Stimulated activated CD8-positive, alpha-beta memory T cell treated with anti-CD3 and anti-CD28 coated beads, Interleukin-15, amount 100 ng/mL, for 1 hour (primary cell): ENCODE measurements around the gene PSMG2.
A peak's percentile ranks its signal among the peaks of the same experiment; 100 is the strongest.
"Not testable (repeated sequence)": the region's sequence is repeated elsewhere in the genome, so short reads cannot be mapped to it uniquely, and the experiment has no call there.

Experiments used
- DNase-seq: peaks from one replicate; pipeline ENCODE4 v3.0.0-alpha.2; 2020; ENCODE audit warnings: low read depth

PSMG2 gene

DNA sequence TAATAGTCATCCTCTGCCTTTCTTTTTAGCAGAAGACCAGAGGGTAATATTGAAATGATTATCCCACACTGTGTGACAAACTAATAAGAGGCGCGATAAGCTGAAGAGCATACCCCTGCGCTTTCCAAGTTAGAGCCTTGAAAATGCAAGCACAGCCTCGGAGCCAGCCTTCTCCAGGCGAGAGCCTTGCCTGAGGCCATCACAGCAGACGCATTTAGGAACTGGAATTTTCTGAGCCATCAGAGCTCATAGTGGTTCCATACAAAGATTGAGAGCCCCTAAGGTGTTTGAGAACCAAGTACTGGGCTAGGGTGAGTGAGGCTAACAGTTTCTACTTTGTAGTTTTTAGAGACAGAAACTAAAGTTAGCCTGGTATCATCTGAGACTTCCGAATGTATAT is 19.9 kb downstream of the PSMG2 start:
- DNase-seq: no peak

- DNase-seq: no peak
Measured at GRCh38 chr18:12726331-12726730, 23.5 kb downstream of the PSMG2 start.

GRCh38 chr18:12726774-12727550 is 24.1 kb downstream of the PSMG2 start:
- DNase-seq: peak; percentile 33

GRCh38 chr18:12737243-12737902 is 34.5 kb downstream of the PSMG2 start:
- no peak for DNase-seq

- DNase-seq: no peak
Measured at GRCh38 chr18:12741351-12741750, 38.5 kb downstream of the PSMG2 start.

- DNase-seq: no peak
Measured at GRCh38 chr18:12742453-12742852, 39.6 kb downstream of the PSMG2 start.

GRCh38 chr18:12744103-12744502 is 41.3 kb downstream of the PSMG2 start:
- no peak for DNase-seq

DNA sequence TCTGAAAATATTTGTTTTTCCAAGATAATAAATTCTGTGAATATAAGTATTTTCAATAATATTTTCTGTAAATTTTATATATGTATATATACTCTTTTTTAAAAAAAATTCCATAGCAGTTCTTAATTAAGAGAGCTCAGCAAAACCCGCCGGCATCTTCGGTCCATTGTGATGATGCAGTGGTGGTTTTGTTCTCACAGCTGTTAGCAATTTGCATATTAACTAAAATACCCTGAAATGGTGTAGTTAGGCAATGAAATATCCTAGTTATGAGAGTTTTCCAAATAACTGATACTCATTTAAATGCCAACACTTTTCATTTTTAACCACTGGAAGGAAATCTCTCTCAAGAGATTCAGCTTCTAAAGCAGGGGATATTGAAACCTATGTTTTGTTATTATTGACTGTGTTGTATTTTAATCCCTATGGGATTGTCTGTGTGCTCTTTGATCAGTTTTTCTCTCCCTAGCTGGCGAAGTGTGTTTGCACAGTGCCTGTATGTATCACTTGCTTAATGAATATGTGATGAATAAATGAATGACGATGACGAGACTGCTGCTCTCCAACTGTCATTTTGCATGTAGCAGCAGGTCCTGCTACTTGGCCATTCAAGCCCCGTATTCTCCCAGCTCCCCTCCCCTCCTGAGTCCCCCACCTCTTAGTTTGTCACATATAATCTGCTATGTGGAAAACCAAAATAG is 42.4 kb downstream of the PSMG2 start:
- no peak for DNase-seq

DNA sequence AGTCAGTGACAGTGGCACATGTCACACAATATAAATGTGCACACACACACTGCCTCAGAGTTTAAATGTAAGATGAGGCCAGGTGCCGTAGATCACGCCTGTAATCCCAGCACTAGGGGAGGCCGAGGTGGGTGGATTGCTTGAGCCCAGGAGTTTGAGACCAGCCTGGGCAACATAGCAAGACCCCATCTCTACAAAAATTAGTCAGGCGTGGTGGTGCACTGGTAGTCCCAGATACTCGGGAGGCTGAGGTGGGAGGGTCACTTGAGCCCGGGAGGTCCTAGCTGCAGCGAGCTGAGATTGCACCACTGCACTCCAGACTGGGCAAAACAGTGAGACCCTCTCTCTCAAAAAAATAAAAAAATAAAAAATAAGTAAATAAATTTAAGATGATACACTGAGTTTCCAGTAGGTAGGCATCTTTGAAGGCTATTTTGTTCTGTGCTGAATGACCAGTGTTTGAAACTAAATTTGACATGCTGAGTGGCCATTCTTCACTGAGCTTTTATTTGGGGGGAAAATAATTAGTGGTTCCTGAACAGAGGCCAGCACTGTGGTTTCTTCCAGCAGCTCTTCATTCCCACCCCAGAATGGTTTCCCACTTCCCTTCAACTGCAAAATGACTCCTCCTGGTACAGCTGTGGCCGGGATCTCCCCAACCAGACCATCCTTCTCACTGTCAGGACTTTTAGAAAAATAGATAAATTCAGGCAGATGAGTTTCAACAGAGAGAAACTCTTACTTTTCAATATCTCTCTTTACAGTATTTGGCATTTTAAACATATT is 44.9 kb downstream of the PSMG2 start:
- DNase-seq: no peak

DNA sequence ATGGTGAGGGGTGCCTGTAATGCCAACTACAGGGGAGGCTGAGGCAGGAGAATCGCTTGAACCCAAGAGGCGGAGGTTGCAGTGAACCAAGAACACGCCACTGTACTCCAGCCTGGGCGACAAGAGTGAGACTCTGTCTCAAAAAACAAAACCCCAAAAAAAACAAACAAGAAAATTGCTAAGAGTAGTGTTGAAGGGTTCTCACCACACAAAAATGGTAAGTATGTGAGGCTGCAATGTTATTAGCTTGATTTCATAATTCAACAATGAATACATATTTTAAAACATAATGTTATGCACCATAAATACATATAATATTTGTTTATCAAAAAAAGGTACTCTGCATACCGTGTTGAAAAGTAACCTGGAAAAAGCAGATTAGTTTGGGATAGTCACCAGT is 45.8 kb downstream of the PSMG2 start:
- no peak for DNase-seq

DNA sequence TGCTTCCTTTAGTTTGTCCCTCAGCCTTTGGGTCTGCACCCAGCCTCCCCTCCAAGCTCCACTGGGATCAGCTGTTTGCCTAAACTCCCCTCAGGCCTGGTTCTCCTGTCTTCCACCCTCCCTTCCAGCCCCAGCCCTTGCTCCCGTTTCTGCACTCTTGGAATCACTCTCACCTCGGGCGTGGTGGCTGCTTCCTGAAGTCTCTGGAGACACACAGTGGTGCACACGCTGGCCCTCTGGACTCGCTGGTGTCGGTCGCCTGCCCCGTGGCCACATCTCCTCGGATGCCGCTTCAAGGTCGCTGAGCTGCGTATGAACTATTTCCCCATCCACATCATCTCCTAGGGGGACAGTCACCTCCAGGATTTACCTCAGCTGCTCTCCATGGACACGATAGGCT is 46.3 kb downstream of the PSMG2 start:
- no peak for DNase-seq

DNA sequence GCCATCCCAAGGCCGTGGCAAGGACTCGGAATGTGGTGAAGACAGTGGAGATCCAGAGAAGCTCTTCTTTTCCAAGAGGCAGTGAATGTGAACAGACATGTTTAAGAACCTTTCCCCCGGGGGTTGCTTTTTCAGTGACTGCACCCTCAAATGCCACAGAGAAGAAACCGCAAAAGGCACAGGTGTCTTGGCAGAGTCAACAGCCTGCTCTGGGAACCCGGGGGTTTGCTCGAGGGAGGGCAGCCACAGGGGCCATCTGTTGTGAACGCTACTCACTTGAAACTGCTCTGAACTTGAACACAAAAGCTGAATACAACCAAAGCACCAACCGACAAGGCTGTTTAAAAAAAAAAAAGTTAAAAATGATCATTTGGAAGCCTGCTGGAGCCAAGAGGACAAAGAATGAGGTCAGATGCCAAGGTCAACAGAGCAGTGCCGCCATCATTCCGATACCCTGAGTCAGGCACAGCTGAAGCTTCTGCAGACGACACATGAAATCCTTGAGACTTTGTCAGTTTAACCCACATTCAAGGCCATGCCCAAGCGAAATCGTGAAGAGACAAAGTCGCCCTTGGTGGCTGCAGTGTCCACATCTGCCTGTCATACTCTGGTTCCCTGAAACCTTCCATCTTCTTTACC is 47.4 kb downstream of the PSMG2 start:
- DNase-seq: no peak

DNA sequence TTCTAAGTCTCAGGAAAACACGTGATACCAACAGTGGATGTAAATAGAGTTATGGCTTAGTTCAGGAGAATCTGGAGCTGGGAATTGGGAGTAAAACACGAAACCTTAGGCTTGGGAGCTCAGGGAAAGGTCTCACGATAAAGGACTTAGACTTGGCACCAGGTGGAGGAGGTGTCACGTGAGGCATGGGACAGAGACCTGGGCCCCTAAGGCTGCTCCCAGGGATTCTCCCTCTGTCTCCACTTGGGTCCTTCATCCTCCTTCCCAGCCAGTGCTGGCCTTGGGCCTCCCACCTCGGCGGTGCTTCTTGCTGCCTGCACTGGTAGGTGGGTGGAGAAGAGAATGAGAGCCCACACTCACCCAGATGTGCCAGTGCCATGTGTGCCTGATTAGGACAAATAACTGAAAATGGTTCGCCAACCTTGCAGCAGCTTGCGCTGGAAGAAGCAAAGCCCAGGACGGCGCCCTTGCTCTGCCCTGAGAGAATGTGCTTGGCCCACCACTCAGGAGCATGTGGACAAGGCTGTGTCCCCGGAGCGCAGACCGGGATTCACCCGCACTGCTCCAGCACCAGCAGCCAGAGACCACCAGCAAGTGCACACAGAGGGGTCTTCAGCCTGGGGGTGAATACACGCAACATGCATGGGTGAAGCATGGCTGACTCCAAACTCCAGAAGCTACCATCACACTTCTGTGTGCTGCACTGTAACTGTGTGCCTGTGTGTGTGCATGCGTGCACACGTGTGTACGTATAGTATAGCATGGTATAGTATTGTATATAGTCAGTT is 48.1 kb downstream of the PSMG2 start:
- no peak for DNase-seq

DNA sequence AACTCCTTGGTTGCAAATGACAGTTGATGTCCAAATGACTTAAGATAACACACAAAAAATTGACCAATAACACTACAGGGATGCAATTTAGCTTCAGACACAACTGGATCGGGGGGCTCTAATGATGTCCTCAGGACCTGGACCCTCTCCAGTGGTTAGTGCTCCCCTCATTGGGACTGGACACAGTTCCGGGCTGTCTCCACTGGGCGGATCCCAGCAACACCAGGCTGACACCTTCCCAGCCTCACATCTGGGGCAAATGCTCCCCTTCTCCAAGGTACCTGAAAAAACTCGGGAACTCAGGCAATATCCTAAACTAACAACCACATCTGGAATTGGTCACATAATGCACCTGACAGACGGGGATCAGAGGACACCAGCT is 48.7 kb downstream of the PSMG2 start:
- no peak for DNase-seq

DNA sequence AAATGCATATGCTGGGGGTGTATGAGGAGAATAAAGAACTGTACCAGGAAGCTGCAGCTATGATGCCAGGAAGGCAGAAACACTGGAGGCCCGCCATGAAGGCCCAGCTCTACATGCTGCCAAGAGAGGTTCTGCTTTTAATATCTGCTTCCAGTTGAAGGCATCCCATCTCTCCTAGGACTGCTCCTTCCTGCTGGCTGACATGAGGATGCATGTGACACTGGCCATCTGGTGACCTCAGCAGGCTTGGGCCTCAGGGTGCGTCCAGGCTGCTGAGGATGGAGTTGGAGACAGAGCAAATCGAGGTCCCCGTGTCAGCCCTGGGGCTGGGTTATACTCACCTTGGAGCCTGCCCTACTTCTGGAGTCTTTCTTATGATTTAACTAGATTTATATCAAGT is 49.0 kb downstream of the PSMG2 start:
- no peak for DNase-seq

GRCh38 chr18:12754511-12754910 is 51.7 kb downstream of the PSMG2 start:
- no peak for DNase-seq

- not testable (repeated sequence) for DNase-seq
Measured at GRCh38 chr18:12755606-12756005, 52.8 kb downstream of the PSMG2 start.

DNA sequence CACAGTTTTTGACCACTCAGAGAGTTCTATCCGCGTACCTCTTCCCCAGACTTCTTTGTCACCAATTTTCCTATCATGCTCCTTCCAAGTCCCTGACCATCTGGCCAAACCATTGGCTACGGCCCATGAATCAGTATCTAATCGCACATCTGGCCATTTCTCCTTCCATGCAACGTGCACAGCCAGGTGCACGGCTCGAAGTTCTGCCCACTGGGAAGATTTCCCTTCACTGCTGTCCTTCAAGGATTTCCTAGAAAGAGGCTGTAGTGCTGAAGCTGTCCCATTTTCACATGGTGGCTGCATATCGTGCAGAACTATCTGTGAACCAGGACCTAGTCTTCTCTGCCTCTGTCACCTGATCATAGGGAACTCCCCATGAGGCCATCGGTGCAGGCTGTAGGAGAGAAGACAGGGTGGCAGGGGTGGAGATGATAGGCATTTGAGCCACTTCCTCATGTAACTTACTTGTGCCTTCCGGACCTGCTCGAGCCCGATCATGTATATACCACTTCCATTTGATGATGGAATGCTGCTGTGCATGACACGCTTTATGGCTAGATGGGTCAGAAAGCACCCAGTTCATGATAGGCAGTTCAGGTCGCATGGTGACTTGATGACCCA is 53.9 kb downstream of the PSMG2 start:
- DNase-seq: not testable (repeated sequence)

DNA sequence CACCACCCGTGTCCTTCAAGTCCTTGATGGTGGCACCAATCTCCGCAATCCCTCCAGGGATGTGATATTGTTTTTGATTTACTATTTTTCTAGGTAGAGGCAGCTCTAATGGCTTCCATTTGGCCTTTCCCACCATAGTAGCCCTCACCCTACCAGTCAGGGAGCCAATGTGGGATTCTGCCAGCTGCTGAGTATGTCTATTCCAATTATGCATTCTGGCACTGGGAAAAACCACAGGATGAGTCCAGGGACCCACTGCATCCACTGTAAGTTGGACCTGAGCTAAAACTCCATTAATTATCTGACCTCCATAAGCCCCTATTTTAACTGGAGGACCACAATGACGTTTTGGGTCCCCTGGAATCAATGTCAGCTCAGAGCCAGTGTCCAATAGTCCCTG is 55.7 kb downstream of the PSMG2 start:
- not testable (repeated sequence) for DNase-seq

GRCh38 chr18:12765126-12765525 is 62.3 kb downstream of the PSMG2 start:
- DNase-seq: no peak

DNA sequence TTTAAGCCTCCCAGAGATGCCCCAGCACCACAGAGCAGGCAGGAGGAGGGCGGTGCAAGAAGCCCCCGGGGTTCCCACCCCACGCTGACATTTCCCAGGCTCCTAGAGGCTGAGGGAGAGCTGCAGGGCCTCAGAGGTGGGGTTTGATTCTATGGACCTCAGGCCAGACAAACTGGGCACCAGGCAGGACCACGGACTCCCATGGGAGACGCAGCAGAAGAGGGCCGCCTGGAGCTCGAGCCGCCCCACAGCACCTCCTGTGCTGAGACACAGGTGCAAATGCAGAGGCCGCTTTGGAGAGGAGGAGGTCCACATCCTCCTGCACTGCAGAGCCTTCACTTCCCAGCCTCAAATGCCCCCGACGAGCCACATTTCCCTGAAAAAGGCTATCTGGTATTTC is 62.7 kb downstream of the PSMG2 start:
- no peak for DNase-seq
